WERI-Rb-1 (cell line): Measurements from ENCODE around the gene USH1C.

Experiments
- DNase-seq: peaks from one replicate; pipeline ENCODE4 v3.0.0-alpha.2; 2020
- H3K27ac ChIP-seq: fragments of 250-450 bp; sonication (Bioruptor Pico); 2 replicates; pipeline ENCODE4 v1.5.1; 2020; ENCODE audit warnings: mild to moderate bottlenecking, moderate library complexity
- H3K27me3 ChIP-seq: fragments of 250-450 bp; sonication (Bioruptor Pico); 2 replicates; pipeline ENCODE4 v1.5.1; 2021; ENCODE audit warnings: mild to moderate bottlenecking, low read depth, moderate library complexity; ENCODE audit not compliant: insufficient read depth, severe bottlenecking
- H3K36me3 ChIP-seq: fragments of 250-450 bp; sonication (Bioruptor Pico); 2 replicates; pipeline ENCODE4 v1.5.1; 2020; ENCODE audit warnings: mild to moderate bottlenecking, moderate library complexity
- H3K4me3 ChIP-seq: 2 replicates; pipeline ENCODE4 v1.5.1; 2011; ENCODE audit warnings: low read depth, mild to moderate bottlenecking, control low read depth, low read length
- H3K9me3 ChIP-seq: fragments of 250-450 bp; sonication (Bioruptor Pico); 2 replicates; pipeline ENCODE4 v1.5.1; 2021; ENCODE audit warnings: mild to moderate bottlenecking, moderate library complexity; ENCODE audit not compliant: severe bottlenecking
- TF ChIP-seq, protein P1 (sequence below): IDR thresholded peaks from 2 replicates; pipeline ENCODE4 v1.5.1; 2011; ENCODE audit warnings: low read depth, mild to moderate bottlenecking, control low read depth, inconsistent platforms, low read length

The USH1C gene

GRCh38 chr11:17544181-17544622, at the start of gene USH1C:
Gene USH1C (minus strand): TSS chr11:17544416. CDS start chr11:17544307, 109 bp downstream.
- H3K27ac ChIP-seq: no peak within 1 kb of the TSS
- no peak within 1 kb of the TSS for H3K4me3 ChIP-seq

DNA sequence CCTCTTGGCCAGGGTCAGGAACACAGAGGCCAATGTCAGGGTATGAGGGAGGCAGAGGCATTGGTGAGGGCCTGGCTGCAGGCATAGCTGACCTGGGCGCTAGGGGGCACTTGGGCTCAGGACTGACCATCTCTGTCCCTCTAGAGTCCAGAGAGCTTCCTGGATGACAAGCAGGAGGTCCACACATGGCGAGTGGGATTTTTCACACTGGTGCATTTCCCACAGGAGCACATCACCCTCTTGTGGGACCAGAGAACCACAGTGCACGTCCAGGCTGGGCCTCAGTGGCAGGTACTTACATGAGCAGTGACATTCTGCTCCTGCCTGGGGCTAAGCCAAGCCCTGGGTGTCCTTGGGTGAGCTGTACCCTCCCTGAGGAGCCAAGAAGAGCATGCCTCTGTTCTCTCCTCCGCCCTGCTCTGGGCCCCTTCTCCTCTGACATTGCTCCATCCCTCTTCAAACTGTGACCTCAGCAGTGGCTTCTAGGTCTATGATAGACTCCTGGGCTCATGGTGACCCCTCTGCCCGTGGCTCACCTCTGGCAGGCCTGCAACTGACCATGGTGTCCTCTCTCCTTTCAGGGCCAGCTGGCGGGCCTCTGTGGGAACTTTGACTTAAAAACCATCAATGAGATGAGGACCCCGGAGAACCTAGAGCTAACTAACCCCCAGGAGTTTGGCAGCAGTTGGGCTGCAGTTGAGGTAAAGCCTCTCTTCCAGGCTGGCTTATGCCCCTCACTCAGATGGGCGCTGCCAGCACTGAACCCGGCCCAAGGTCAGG, 49.4 kb upstream of the USH1C start:
- Histone ChIP-seq H3K4me3 (no peak overlapping the region), H3K27me3 (no peaks in the 10 kb centered on the region), H3K27ac (no peak overlapping the region), H3K9me3 (peaks cover 6% of the 10 kb centered on the region), H3K36me3 (no peaks in the 10 kb centered on the region)
- TF ChIP-seq, protein P1, sequence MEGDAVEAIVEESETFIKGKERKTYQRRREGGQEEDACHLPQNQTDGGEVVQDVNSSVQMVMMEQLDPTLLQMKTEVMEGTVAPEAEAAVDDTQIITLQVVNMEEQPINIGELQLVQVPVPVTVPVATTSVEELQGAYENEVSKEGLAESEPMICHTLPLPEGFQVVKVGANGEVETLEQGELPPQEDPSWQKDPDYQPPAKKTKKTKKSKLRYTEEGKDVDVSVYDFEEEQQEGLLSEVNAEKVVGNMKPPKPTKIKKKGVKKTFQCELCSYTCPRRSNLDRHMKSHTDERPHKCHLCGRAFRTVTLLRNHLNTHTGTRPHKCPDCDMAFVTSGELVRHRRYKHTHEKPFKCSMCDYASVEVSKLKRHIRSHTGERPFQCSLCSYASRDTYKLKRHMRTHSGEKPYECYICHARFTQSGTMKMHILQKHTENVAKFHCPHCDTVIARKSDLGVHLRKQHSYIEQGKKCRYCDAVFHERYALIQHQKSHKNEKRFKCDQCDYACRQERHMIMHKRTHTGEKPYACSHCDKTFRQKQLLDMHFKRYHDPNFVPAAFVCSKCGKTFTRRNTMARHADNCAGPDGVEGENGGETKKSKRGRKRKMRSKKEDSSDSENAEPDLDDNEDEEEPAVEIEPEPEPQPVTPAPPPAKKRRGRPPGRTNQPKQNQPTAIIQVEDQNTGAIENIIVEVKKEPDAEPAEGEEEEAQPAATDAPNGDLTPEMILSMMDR: 0 out of 2 replicates have a peak, but pooled peaks have one; percentile 7
- DNase-seq: peak; percentile 4

More at GRCh38 chr11:17544181-17544622, at the start of gene USH1C:
- Histone ChIP-seq H3K27me3 (no peaks in the 10 kb centered on the region), H3K9me3 (no peaks in the 10 kb centered on the region), H3K36me3 (no peaks in the 10 kb centered on the region)
- TF ChIP-seq, protein P1: no peak
- DNase-seq: no peak

GRCh38 chr11:17591293-17591692, 47.1 kb upstream of the USH1C start:
- no peak for DNase-seq
- H3K4me3 ChIP-seq: no peak overlapping the region
- peaks cover 6% of the 10 kb centered on the region for H3K9me3 ChIP-seq
- TF ChIP-seq, protein P1: no peak
- no peaks in the 10 kb centered on the region for H3K36me3 ChIP-seq
- no peak overlapping the region for H3K27ac ChIP-seq
- H3K27me3 ChIP-seq: no peaks in the 10 kb centered on the region

GRCh38 chr11:17590463-17590862, 46.2 kb upstream of the USH1C start:
- H3K27ac ChIP-seq: no peak overlapping the region
- H3K36me3 ChIP-seq: no peaks in the 10 kb centered on the region
- H3K27me3 ChIP-seq: no peaks in the 10 kb centered on the region
- DNase-seq: no peak
- TF ChIP-seq, protein P1: no peak
- H3K4me3 ChIP-seq: no peak overlapping the region
- H3K9me3 ChIP-seq: peaks cover 6% of the 10 kb centered on the region

DNA sequence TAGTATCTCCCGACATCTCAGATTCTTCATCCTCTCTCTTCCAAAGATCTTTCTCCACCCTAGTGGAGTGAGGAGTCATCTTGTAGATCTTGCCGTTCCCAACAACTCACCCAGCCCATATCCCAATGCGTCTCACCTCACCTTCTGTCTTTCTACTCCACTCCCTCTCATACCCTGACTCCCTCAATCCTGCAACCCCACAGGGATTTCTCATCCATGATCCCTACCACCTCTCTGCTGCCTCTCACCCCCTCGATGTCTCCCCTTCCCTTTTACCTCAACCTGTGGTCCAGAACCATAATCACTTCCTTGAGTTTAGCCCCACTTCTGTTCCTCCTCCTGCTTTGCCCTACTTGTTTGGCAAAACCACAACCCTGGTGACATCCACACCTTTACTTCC, 44.5 kb upstream of the USH1C start:
- Histone ChIP-seq H3K27me3 (no peaks in the 10 kb centered on the region), H3K9me3 (peaks cover 4% of the 10 kb centered on the region)
- TF ChIP-seq, protein P1: no peak

More for the DNA sequence above, 44.5 kb upstream of the USH1C start:
- Histone ChIP-seq H3K36me3 (no peaks in the 10 kb centered on the region), H3K27ac (no peak overlapping the region), H3K4me3 (no peak overlapping the region)
- no peak for DNase-seq
